ENCODE measurements around the gene SH3D19. TPM values are rescaled to one million over a fixed set of nuclear protein-coding genes. Genes with fewer than 3 reads are reported as not detected.
"Not testable (repeated sequence)": the region's sequence is repeated elsewhere in the genome, so short reads cannot be mapped to it uniquely, and the experiment has no call there.

Gene SH3D19
- total RNA-seq, 2 experiments from 2014 or later = not detected

DNA sequence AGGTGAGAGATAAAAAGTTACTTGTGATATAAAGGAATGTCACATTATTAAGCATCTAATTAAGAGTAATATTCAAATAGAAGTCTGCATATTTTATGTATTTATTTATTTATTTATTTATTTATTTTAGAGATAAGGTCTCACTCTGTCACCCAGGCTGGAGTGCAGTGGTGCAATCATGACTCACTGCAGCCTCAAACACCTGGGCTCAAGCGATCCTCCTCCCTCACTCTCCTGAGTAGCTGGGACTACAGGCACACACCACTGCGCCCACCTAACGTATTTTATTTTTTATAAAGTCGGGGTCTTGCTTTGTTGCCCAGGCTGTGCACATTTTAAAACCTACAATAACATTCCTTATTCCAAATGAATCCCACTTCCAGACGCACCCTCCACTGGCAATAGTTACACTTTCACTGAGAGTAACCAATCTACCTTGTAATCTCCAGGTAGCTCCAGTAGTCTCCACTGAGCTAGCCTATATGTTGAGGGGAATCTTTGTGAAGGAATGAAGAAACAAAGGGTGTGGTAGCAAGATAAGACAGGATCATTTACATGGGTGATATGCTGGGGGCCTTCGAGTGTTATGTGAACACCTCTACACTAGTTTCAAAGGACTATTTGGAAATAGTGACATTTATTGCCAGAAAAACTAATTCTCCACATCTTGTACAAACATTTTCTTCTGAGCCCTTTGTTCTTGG lies 11.9 kb downstream of the SH3D19 start:
- H3K4me1 Mint-ChIP-seq = no peaks in the 10 kb centered on the region
- H3K9me3 Mint-ChIP-seq = no peaks in the 10 kb centered on the region
- peaks cover 11% of the 10 kb centered on the region for H3K27me3 Mint-ChIP-seq
- H3K4me3 Mint-ChIP-seq = no peak overlapping the region
- no peak for DNase-seq
- H3K27ac Mint-ChIP-seq = no peak overlapping the region
- H3K36me3 Mint-ChIP-seq = no peaks in the 10 kb centered on the region

DNA sequence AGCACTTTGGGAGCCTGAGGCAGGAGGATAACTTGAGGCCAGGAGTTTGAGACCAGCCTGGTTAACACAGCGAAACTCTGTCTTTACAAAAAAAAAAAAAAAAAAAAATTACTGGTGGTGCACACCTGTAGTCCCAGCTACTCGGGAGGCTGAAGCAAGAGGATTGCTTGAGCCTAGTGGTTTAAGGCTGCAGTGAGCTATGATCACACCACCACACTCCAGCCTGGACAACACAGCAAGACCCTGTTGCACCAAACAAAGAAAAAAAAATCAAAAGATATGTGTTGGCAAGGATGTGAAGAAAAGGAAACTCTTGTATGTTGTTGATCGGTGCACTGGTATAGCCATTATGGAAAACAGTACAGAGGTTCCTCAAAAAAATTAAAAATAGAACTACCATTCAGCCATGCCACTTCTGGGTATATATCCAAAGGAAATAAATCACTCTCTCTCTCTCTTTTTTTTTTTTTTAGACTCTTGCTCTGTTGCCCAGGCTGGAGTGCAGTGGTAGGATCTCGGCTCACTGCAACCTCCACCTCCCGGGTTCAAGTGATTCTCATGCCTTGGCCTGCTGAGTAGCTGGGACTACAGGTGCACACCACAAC lies 15.2 kb downstream of the SH3D19 start:
- DNase-seq = no peak
- H3K36me3 Mint-ChIP-seq = no peaks in the 10 kb centered on the region
- no peaks in the 10 kb centered on the region for H3K4me1 Mint-ChIP-seq
- no peak overlapping the region for H3K4me3 Mint-ChIP-seq
- H3K9me3 Mint-ChIP-seq = no peaks in the 10 kb centered on the region
- H3K27ac Mint-ChIP-seq = no peak overlapping the region
- peaks cover 3% of the 10 kb centered on the region for H3K27me3 Mint-ChIP-seq

DNA sequence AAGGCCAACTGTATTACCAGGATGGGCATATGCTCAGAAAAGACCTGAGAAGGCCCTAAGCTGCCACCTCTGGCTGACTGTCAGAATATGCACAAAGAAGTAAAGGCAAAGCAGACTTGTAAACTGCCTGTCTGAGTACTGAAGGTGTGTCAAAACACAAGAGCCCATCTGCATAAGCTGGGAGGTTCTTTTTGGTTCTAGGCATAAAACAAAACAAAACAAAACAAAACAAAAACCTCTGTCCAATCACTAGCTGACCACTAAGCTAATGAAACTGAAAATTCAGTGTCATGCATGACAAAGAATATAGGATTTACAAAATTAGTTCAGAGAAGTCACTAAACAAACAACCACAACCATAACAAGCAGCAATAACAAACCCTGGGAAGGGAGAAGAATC lies 20.6 kb downstream of the SH3D19 start:
- H3K36me3 Mint-ChIP-seq = no peaks in the 10 kb centered on the region
- H3K4me1 Mint-ChIP-seq = peaks cover 4% of the 10 kb centered on the region
- no peak overlapping the region for H3K27ac Mint-ChIP-seq
- H3K4me3 Mint-ChIP-seq = no peak overlapping the region
- peaks cover 10% of the 10 kb centered on the region for H3K27me3 Mint-ChIP-seq
- no peak for DNase-seq
- H3K9me3 Mint-ChIP-seq = no peaks in the 10 kb centered on the region

DNA sequence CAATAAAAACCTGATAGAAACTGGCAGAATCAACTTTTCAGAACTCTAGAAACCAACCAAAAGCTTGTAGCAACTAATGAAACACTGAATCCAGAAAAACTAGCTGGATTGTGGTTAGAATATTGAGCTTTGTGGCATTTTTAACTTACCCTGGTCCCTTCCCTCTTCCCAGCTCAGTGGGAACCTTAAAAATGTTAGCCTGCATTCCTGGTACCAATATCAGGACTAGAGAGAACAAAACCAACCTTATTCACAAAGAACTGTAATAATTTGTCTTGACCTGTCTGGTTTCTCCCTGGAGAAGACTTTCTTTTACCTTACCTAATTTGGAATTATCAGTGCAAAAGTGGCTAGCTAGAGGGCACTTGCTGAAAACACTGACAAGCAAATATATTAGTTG lies 21.2 kb downstream of the SH3D19 start:
- Mint-ChIP-seq H3K27me3 (peaks cover 7% of the 10 kb centered on the region), H3K9me3 (no peaks in the 10 kb centered on the region), H3K4me1 (peaks cover 4% of the 10 kb centered on the region), H3K4me3 (no peak overlapping the region), H3K36me3 (no peaks in the 10 kb centered on the region), H3K27ac (no peak overlapping the region)
- DNase-seq = no peak

DNA sequence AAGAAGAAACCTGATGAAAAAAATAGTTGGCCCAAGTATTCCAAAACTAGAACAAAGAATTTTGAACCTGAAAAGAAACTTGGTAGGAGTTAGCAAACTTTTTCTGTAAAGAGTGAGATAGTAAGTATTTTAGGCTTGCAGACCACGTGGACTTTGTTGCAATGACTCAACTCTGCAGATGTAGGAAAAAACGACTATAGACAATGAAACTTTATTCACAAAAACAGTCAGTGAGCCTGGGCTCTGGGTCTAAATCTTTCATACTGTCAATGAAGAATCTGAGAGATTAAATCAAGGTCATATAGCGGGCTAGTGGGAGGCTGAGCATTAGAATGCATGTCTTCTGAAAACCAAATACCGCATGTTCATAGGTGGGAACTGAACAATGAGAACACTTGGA lies 23.0 kb downstream of the SH3D19 start:
- H3K36me3 Mint-ChIP-seq = no peaks in the 10 kb centered on the region
- H3K9me3 Mint-ChIP-seq = no peaks in the 10 kb centered on the region
- H3K4me3 Mint-ChIP-seq = no peak overlapping the region
- no peak for DNase-seq
- no peak overlapping the region for H3K27ac Mint-ChIP-seq
- peaks cover 4% of the 10 kb centered on the region for H3K4me1 Mint-ChIP-seq
- H3K27me3 Mint-ChIP-seq = peaks cover 7% of the 10 kb centered on the region

DNA sequence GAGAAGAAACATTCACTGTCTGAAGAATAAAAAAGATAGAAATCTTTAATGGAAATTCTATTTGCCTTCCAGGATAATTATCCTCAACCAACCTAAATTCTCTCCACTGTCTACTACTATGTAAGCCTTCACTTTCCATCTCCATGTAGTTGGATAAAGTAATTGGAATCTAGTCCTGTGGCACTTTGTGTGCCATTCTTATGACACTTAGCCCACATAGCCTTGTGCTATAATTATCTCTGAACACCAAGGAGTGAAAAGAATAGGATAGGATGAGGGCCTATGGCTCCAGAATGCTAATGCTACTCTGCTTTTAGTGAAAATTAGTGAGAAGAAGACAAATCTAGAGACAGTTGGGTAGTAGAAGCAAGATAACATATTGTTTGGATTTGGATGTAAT lies 28.2 kb downstream of the SH3D19 start:
- H3K4me1 Mint-ChIP-seq = no peaks in the 10 kb centered on the region
- H3K4me3 Mint-ChIP-seq = no peak overlapping the region
- H3K27me3 Mint-ChIP-seq = peaks cover 4% of the 10 kb centered on the region
- no peak for DNase-seq
- H3K27ac Mint-ChIP-seq = no peak overlapping the region
- H3K36me3 Mint-ChIP-seq = no peaks in the 10 kb centered on the region
- H3K9me3 Mint-ChIP-seq = no peaks in the 10 kb centered on the region

DNA sequence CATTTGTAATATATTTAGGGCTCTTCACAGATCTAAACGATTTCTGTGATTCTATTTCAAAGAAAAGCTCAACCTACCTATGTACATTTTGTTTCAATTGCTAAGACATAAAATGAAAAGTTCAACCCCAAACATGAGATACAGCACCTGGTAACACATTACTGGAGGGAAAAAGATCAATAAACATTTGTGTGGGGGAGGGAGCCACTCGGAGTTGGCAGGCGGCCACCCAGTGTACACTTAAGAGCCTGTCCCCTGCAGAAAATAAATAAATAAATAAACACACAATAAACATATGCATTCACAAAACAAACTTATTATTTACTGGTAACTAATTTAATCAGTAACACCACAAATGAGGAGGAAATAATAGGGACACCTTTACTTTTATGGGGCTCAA lies 29.2 kb downstream of the SH3D19 start:
- Mint-ChIP-seq H3K27me3 (no peaks in the 10 kb centered on the region), H3K4me3 (no peak overlapping the region), H3K9me3 (no peaks in the 10 kb centered on the region), H3K4me1 (no peaks in the 10 kb centered on the region), H3K27ac (no peak overlapping the region), H3K36me3 (no peaks in the 10 kb centered on the region)
- no peak for DNase-seq

DNA sequence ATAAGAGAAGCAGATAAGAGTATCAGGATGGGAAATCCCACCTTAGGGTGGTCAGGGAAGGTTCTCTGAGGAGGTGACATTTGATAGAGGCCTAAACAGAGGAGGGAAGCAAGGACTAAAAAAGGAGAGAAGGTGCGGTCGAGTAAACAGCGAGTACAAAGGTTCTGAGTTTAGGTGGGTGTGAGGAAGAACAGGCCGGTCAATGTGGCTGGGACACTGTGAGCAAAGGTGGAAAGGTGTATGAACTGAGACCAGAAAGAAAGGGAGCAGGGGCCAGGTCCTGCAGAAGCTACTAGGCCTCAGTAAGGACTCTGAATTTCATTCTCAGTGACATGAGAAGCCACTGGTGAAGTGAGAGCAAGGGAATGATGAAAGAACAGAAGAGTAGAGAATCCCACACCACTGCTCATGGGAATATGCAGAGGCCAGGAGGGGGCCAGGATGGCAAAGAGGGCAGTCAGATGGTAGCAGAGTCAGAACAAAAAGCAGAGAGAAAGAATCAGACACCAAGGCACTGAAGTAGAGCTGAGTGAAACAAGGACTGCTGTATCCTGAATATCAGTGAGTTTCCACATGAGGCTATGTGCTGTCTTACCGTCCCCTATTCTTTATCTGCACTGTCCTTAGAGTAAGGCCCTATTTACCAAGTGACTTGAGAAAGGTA lies 30.4 kb downstream of the SH3D19 start:
- Mint-ChIP-seq H3K4me1 (no peaks in the 10 kb centered on the region), H3K27me3 (no peaks in the 10 kb centered on the region), H3K9me3 (no peaks in the 10 kb centered on the region), H3K36me3 (no peaks in the 10 kb centered on the region), H3K27ac (no peak overlapping the region), H3K4me3 (no peak overlapping the region)
- no peak for DNase-seq

DNA sequence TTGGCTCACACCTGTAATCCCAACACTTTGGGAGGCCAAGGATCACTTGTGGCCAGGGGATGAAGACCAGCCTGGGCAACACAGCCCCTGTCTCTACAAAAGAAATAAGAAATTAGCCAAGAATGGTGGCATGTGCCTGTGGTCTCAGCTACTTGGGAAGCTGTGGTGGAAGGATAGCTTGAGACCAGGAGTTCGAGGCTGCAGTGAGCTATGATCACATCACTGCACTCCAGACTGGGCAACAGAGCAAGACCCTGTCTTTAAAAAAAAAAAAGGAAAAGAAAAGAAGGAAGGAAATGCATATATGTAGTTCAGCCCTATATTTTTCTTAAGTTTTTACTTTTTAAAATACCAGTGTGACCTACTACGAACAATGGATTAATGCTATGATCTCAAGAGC lies 33.4 kb downstream of the SH3D19 start:
- no peaks in the 10 kb centered on the region for H3K36me3 Mint-ChIP-seq
- no peak overlapping the region for H3K27ac Mint-ChIP-seq
- no peaks in the 10 kb centered on the region for H3K4me1 Mint-ChIP-seq
- no peaks in the 10 kb centered on the region for H3K9me3 Mint-ChIP-seq
- no peak for DNase-seq
- H3K4me3 Mint-ChIP-seq = no peak overlapping the region
- no peaks in the 10 kb centered on the region for H3K27me3 Mint-ChIP-seq

DNA sequence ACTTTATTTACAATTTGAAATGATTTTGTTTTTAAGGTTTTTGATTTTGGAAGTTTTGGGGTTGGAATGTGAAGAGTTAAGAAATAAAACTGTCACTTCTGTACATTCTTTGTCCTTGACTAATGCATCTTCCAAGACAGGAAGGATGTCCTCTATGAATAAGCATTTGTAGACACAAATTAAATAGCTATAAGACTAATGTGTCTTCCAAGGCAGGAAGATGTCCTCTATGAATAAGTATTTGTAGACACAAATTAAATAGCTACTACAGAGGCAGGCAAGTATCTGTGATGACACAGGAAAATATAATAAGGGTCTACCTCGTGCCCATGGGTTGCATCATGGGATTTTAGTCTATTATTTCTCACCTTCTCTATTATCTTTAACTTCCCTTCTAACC lies 33.9 kb downstream of the SH3D19 start:
- H3K27ac Mint-ChIP-seq = no peak overlapping the region
- no peaks in the 10 kb centered on the region for H3K4me1 Mint-ChIP-seq
- H3K4me3 Mint-ChIP-seq = no peak overlapping the region
- no peaks in the 10 kb centered on the region for H3K27me3 Mint-ChIP-seq
- H3K9me3 Mint-ChIP-seq = no peaks in the 10 kb centered on the region
- DNase-seq = no peak
- H3K36me3 Mint-ChIP-seq = no peaks in the 10 kb centered on the region

DNA sequence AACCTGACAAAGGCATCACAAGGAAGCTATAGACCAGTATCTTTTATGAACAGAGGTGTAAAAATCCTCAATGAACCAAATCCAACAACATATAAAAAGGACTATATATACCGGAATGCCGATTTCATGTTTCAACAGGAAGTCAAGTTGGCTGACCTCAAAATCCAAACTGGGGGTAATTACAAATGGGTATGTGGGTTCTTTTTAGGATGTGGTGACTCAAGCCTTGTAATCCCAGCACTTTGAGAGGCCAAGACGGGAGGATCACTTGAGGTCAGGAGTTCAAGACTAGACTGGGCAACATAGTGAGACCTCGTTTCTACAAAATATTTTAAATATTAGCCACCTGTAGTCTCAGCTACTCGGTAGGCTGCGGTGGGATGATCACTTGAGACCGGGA lies 38.0 kb downstream of the SH3D19 start:
- Mint-ChIP-seq H3K36me3 (no peaks in the 10 kb centered on the region), H3K4me1 (no peaks in the 10 kb centered on the region), H3K27ac (no peak overlapping the region), H3K9me3 (peaks cover 6% of the 10 kb centered on the region), H3K27me3 (peaks cover 8% of the 10 kb centered on the region), H3K4me3 (no peak overlapping the region)
- no peak for DNase-seq

DNA sequence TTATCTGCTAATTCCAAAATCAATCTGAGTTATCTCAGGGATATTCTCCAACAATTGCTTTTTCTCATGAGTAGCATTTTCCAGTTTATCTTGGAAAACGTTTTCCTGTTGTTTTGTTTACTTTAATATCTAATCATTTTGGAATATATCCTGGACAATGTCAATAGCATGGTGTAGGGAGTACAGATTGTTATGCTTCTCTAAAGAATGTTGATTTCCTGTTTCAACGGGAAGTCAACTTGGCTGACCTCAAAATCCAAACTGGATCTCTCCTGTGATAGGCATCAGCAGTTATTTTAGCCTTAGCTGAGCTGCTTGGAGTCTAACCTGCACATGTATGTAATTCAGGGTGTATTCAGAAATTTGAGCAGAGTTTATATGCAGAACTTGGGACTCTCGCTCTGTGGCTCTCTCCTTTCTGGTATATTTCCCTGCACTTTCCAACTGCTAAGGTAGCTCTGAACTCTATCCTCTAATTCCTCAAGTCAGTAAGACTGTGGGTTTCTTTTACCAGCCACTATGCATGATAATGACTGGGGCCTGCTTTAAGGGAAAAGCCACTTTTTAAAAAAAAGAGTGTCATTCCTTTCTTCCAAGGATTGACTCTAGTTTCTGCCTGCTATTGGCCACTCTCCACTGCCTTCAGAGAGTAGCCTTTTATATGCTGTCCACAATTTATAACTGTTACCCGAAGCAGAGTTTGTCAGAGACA lies 40.7 kb downstream of the SH3D19 start:
- no peak for DNase-seq
- Mint-ChIP-seq H3K27ac (no peak overlapping the region), H3K4me3 (no peak overlapping the region), H3K9me3 (peaks cover 6% of the 10 kb centered on the region), H3K36me3 (no peaks in the 10 kb centered on the region), H3K4me1 (no peaks in the 10 kb centered on the region), H3K27me3 (peaks cover 14% of the 10 kb centered on the region)

DNA sequence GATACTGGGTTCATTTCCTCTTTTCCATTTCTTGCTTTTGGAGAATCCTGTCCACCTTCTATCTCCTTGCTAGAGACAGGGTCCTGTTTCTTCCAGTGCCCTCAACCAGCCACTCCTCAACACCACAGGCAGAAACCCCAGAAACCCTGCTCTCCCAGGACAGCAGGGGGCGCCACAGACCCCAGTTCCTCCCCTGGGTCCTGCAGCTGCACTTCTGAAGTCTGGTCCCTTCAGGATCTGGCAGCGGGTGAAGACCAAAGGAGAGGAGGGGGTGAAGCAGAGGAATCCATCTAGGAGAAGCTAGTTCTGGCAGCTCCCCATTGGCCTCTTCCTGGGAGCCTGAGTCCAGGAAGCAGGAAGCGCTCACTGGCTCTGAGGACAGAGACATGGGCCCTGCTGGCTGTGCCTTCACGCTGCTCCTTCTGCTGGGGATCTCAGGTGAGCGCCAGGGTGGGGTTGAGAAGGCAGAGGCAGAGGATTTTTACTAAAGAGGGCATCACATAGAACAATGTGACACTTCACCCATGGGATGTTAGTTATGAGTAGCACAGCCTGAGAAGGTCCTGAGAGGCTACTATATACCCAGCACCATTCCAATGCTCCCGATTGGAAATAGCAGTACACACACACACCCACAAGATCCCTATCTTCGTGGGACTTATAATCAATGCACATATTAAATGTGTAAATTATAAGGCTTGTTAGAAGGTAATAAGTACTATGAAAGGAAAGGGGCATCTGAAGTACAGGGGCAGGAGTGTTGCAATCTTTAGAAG lies 48.4 kb downstream of the SH3D19 start, which contains the start of gene PRSS48:
PRSS48 (plus strand) TSS at position 375 of the 776 bp plus-strand sequence; CDS start at position 387, 12 bp downstream.
- Mint-ChIP-seq H3K27me3 (peaks cover 17% of the 10 kb centered on the region), H3K27ac (no peak within 1 kb of the TSS), H3K9me3 (no peaks in the 10 kb centered on the region), H3K4me3 (no peak within 1 kb of the TSS), H3K36me3 (no peaks in the 10 kb centered on the region), H3K4me1 (no peaks in the 10 kb centered on the region)
- DNase-seq = peak; percentile 53

DNA sequence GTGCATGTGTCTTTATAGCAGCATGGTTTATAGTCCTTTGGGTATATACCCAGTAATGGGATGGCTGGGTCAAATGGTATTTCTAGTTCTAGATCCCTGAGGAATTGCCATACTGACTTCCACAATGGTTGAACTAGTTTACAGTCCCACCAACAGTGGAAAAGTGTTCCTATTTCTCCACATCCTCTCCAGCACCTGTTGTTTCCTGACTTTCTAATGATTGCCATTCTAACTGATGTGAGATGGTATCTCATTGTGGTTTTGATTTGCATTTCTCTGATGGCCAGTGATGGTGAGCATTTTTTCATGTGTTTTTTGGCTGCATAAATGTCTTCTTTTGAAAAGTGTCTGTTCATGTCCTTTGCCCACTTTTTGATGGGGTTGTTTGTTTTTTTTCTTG lies 56.5 kb downstream of the SH3D19 start:
- H3K27ac Mint-ChIP-seq, H3K36me3 Mint-ChIP-seq, H3K4me3 Mint-ChIP-seq, DNase-seq, H3K4me1 Mint-ChIP-seq, H3K27me3 Mint-ChIP-seq, H3K9me3 Mint-ChIP-seq: not testable (repeated sequence)

Measured in activated naive CD8-positive, alpha-beta T cell treated with anti-CD3 and anti-CD28 coated beads for 36 hours (primary cell).